Vagina (tissue), 2 donors: Measurements from ENCODE around the gene DAB2IP. TPM values are rescaled to one million over a fixed set of nuclear protein-coding genes. Genes with fewer than 3 reads are reported as not detected.

ENCODE experiments used
- DNase-seq, 2 donors: peaks; one replicate each; pipeline ENCODE4 v3.0.0-alpha.2; 2017; ENCODE audit errors: extremely low spot score in 2 of 2
- H3K27ac ChIP-seq: fragments of 200-600 bp; sonication (generic); one replicate; pipeline ENCODE4 v1.5.1; 2019
- H3K27me3 ChIP-seq: fragments of 200-600 bp; sonication (generic); one replicate; pipeline ENCODE4 v1.5.1; 2019
- H3K36me3 ChIP-seq, 2 donors: fragments of 200-600 bp; sonication (generic); one replicate each; pipeline ENCODE4 v1.5.1; 2017 to 2019
- H3K4me1 ChIP-seq: fragments of 200-600 bp; sonication (generic); one replicate; pipeline ENCODE4 v1.5.1; 2019
- H3K4me3 ChIP-seq, 2 donors: fragments of 200-600 bp; sonication (generic); 1 replicate in 1 of 2; 2 replicates in 1 of 2; pipeline ENCODE4 v1.5.1; 2016 to 2019
- H3K9me3 ChIP-seq: fragments of 200-600 bp; sonication (generic); one replicate; pipeline ENCODE4 v1.5.1; 2019
- CTCF ChIP-seq, 3 experiments: fragments of 450-650 bp in 2 of 3; fragments of 200-600 bp in 1 of 3; sonication (generic) in 1 of 3; IDR thresholded peaks; one replicate each; pipeline ENCODE4 v1.5.1; 2017 to 2019; ENCODE audit warnings: antibody characterized with exemption in 3 of 3, mild to moderate bottlenecking in 2 of 3, moderate library complexity in 2 of 3
- POLR2A ChIP-seq, 2 donors: fragments of 450-650 bp; IDR thresholded peaks; one replicate each; pipeline ENCODE4 v1.6.1; 2017; ENCODE audit warnings: antibody characterized with exemption in 2 of 2, mild to moderate bottlenecking in 2 of 2, moderate library complexity in 2 of 2
- POLR2AphosphoS5 ChIP-seq, 2 donors: sonication (generic); formaldehyde crosslinking; IDR thresholded peaks; one replicate each; pipeline ENCODE4 v1.9.0; 2017; ENCODE audit warnings: antibody characterized with exemption in 2 of 2, mild to moderate bottlenecking in 2 of 2, low read depth in 1 of 2; ENCODE audit not compliant: insufficient read depth in 1 of 2
- intact Hi-C: fragments of 100-400 bp; cut with DNase I; formaldehyde crosslinking; loops from one replicate; pipeline ENCODE4 v1.15.1; 2023
- total RNA-seq: library from RNA; depleted of rRNA; stranded (reverse); fragments of >200 nt; gene quantifications from one replicate; pipeline ENCODE4 v1.2.3, GENCODE V29; 2016

Gene DAB2IP
- total RNA-seq, 1 donor from 2014 or later: 38.8 TPM

GRCh38 chr9:121635300-121635876 lies 16.0 kb upstream of the DAB2IP start:
- Histone ChIP-seq H3K4me1 (peaks cover 53% of the 10 kb centered on the region), H3K36me3 (no peaks in the 10 kb centered on the region), H3K27ac (peak overlapping the region; percentile 30), H3K9me3 (no peaks in the 10 kb centered on the region), H3K27me3 (no peaks in the 10 kb centered on the region), H3K4me3 (no peak overlapping the region)
- intact Hi-C loops: no loop called here
- no peak for TF ChIP-seq POLR2AphosphoS5 (IDR thresholded peaks at IDR 0.05; ENCODE audit: insufficient read depth in 1 of 2, low read depth in 1 of 2)
- TF ChIP-seq POLR2A (IDR thresholded peaks at IDR 0.05): no peak
- DNase-seq: no peak

DNA sequence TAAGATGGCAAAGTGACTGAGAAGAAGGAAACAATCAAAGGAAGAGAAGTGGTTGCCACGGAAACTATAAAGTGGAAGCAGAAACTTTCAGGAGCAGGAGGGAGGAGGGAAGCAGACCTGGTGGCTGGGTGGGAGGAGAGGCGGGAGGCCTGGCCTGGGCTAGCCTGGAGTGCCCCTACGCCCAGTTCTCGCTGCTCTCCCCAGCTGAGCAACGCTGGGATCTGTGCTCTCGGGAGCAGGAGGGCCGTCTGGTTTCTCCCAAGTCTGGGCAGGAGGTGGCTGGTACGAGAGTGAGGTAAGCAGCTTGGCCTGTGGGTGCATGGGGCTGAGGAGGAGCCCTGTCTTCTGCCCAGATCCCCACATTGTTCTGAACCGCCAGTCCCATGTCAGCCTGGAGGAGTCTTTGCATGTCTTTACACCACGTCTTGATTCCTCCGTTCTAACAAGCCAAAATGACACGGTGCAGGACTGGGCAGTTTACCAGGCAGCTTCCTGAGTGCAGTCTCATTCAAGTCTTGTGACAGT lies 15.0 kb upstream of the DAB2IP start:
- Histone ChIP-seq H3K4me1 (peaks cover 55% of the 10 kb centered on the region), H3K9me3 (no peaks in the 10 kb centered on the region), H3K27me3 (no peaks in the 10 kb centered on the region), H3K4me3 (no peak overlapping the region), H3K27ac (peak overlapping the region; percentile 30), H3K36me3 (no peaks in the 10 kb centered on the region)
- DNase-seq: no peak
- no peak for TF ChIP-seq CTCF (IDR thresholded peaks at IDR 0.05)
- TF ChIP-seq POLR2AphosphoS5 (IDR thresholded peaks at IDR 0.05; ENCODE audit: insufficient read depth in 1 of 2, low read depth in 1 of 2): peak; percentile 40 to 49
- intact Hi-C loops: no loop called here

DNA sequence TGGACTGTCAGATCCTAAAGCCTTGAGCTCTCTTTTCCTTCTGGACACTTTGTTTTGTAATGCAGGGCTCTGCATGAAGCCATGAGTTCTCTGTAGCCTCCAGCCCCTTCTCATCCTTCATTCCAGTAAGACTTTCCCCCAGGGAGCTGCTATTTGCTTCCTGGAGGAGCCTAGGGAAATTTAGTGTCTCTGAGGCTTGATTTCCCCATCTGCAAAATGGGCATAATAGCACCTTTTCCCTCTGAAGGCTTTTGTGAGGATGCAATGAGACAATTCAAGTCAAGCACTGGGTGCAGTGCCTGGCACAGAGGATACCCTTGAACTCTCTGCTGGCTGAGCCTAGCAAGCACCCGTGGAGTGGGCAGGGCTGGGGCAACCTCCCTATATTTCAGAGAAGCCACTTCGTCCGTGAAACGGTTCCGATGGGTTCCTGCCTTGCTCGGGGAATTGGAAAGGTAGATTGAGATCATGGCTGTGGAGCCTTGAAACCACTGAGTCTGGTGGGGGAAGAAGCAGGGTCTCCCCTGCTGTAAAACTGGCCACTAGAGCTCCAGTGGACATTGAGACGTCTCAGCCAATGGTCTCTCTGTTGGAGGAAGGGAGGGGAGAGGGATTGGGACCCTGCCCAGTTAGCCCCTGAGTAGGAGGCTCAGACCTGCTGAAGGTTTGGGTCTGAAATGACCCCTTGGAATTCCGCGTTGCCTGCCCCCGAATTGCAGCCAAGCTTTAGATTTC lies 14.3 kb upstream of the DAB2IP start:
- H3K4me1 ChIP-seq: peaks cover 55% of the 10 kb centered on the region
- no peak overlapping the region for H3K27ac ChIP-seq

DNA sequence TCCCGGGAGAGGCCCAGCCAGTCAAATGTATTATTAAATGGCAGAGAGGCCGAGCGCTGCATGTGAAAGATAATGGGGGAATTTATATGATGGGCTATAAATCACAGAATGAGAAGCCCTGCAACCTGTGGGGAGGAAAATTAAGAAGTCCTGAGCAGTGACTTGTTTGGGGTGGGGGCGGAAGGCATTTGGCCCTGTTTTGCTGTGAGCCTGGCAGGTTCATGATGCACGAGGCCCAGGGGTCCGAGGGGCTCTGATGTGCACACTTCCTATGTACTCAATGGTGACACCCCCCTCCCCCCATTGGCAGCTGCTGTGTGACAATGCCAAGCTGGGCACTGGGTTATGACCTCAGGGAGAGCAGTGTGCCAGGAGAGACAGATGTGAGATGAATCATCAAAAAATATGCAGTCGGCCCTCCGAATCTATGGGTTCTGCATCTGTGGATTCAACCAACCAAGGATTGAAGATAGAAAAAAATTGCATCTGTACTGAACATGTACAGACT lies 13.7 kb upstream of the DAB2IP start:
- no peaks in the 10 kb centered on the region for H3K27me3 ChIP-seq
- no peak for TF ChIP-seq POLR2AphosphoS5 (IDR thresholded peaks at IDR 0.05; ENCODE audit: insufficient read depth in 1 of 2, low read depth in 1 of 2)
- TF ChIP-seq CTCF (IDR thresholded peaks at IDR 0.05): no peak
- TF ChIP-seq POLR2A (IDR thresholded peaks at IDR 0.05): no peak
- H3K36me3 ChIP-seq: no peaks in the 10 kb centered on the region
- no peak overlapping the region for H3K27ac ChIP-seq
- H3K4me3 ChIP-seq: no peak overlapping the region
- peaks cover 55% of the 10 kb centered on the region for H3K4me1 ChIP-seq
- H3K9me3 ChIP-seq: no peaks in the 10 kb centered on the region
- intact Hi-C loops: no loop called here
- DNase-seq: no peak

More for the DNA sequence above, 14.3 kb upstream of the DAB2IP start:
- no peaks in the 10 kb centered on the region for H3K9me3 ChIP-seq
- no peak for TF ChIP-seq POLR2A (IDR thresholded peaks at IDR 0.05)
- TF ChIP-seq POLR2AphosphoS5 (IDR thresholded peaks at IDR 0.05; ENCODE audit: insufficient read depth in 1 of 2, low read depth in 1 of 2): no peak
- TF ChIP-seq CTCF (IDR thresholded peaks at IDR 0.05): no peak
- no peaks in the 10 kb centered on the region for H3K36me3 ChIP-seq
- no peak for DNase-seq
- intact Hi-C loops: no loop called here
- no peak overlapping the region for H3K4me3 ChIP-seq
- H3K27me3 ChIP-seq: no peaks in the 10 kb centered on the region

GRCh38 chr9:121638399-121638798 lies 13.0 kb upstream of the DAB2IP start:
- no peaks in the 10 kb centered on the region for H3K9me3 ChIP-seq
- DNase-seq: no peak
- no peaks in the 10 kb centered on the region for H3K27me3 ChIP-seq
- H3K4me1 ChIP-seq: peaks cover 55% of the 10 kb centered on the region
- no peak overlapping the region for H3K4me3 ChIP-seq
- intact Hi-C loops: no loop called here
- TF ChIP-seq POLR2A (IDR thresholded peaks at IDR 0.05) (no peak), POLR2AphosphoS5 (IDR thresholded peaks at IDR 0.05; ENCODE audit: insufficient read depth in 1 of 2, low read depth in 1 of 2) (no peak), CTCF (IDR thresholded peaks at IDR 0.05) (no peak)
- no peaks in the 10 kb centered on the region for H3K36me3 ChIP-seq
- H3K27ac ChIP-seq: no peak overlapping the region
